GM10266 (cell line): Measurements from ENCODE around the gene YARS2.

Experiments
- DNase-seq: peaks from one replicate; pipeline ENCODE4 v3.0.0; 2012; ENCODE audit errors: extremely low spot score
- TF ChIP-seq, protein P1 (sequence below): IDR thresholded peaks from 2 replicates; pipeline ENCODE4 v1.5.1; 2012; ENCODE audit warnings: mild to moderate bottlenecking, low read depth; ENCODE audit not compliant: control insufficient read depth, insufficient read depth; ENCODE audit errors: missing control alignments

YARS2 gene

DNA sequence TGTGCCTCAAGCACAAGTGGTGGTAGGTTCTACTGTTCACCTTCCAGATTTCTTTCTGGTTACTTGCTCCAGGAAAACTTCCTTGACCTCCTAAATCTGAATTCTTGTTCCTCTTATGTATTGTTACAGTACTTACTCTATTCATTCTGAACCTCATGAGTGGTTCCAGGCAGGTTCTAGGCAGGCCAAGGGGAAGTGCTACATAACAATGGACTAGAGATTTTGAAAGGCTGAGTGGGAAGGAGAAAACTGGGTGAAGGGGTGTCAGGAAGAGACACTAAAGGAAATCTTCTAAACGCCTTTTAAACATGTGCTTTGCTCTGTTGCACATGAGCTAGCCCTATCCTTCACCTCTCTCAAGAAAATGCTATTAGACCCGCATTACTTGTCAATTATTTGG, 1.6 kb downstream of the YARS2 start:
- DNase-seq: no peak
- TF ChIP-seq, protein P1, sequence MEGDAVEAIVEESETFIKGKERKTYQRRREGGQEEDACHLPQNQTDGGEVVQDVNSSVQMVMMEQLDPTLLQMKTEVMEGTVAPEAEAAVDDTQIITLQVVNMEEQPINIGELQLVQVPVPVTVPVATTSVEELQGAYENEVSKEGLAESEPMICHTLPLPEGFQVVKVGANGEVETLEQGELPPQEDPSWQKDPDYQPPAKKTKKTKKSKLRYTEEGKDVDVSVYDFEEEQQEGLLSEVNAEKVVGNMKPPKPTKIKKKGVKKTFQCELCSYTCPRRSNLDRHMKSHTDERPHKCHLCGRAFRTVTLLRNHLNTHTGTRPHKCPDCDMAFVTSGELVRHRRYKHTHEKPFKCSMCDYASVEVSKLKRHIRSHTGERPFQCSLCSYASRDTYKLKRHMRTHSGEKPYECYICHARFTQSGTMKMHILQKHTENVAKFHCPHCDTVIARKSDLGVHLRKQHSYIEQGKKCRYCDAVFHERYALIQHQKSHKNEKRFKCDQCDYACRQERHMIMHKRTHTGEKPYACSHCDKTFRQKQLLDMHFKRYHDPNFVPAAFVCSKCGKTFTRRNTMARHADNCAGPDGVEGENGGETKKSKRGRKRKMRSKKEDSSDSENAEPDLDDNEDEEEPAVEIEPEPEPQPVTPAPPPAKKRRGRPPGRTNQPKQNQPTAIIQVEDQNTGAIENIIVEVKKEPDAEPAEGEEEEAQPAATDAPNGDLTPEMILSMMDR: no peak

DNA sequence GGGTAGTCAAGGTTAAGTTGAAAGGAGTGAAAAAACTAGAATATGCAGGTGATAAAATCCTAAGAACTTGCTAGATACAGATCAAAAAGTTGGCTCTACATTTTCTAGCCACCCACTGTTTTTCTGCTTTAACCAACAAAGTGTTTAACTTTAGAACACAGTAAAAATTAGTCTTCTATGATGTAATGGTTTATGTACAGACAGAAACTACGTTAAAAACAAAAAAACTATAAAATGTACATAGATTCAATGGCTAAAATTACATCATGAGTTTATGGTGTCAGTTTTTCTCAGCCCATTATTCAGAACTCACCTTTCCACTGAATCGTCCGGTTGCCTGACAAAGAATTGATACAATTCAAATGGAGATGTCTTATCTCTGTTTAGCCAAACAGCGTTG, 2.1 kb downstream of the YARS2 start:
- TF ChIP-seq, protein P1: no peak
- no peak for DNase-seq

DNA sequence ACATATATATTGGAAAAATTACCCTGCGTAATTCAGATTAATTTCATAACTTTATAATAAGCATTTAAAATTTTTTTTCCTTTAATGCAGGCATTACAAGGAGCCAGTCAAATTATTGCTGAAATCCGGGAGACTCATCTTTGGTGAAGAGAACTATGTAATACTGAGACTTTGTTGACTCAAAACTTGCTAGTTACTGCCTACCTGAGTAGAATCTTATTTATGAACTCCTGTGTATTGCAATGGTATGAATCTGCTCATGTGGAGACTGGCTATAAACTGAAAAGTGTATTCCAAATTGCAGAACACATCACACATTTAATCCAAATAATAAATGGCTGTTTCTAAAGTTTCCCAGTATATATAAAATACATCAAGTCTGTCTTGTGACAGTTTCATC, 12.4 kb downstream of the YARS2 start:
- TF ChIP-seq, protein P1: no peak
- no peak for DNase-seq

DNA sequence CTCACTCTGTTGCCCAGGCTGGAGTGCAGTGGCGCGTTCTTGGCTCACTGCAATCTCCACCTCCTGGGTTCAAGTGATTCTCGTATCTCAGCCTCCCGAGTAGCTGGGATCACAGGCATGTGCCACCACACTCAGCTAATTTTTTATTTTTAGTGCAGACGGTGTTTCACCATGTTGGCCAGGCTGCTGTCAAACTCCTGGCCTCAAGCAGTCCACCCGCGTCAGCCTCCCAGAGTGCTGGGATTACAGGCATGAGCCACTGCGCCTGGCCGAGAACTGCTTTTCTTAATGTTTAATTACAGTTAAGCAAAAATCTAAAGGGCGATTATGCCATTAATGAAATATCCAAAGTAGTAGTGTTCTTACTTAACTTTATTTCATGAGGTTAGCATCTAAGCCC, 13.6 kb downstream of the YARS2 start:
- DNase-seq: no peak
- TF ChIP-seq, protein P1: no peak

DNA sequence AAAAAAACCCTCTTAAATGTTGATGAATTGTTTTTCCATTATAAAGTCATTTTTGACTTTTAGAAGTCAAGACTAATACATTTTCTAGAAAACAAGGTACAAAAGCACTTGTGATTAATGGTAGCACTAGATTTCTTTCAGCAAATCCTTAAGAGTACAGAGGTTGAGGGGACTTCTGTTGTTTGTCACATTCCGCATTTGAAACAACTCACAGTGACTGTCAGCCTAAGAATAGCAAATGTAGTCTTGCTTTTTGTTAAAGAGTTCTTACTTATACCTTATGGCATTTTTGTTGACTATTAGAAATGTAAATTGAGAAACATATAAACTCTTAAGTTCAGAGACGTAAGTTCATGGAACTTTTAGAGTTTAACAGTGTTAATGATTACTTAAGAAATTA, 16.4 kb downstream of the YARS2 start:
- TF ChIP-seq, protein P1: no peak
- DNase-seq: no peak

DNA sequence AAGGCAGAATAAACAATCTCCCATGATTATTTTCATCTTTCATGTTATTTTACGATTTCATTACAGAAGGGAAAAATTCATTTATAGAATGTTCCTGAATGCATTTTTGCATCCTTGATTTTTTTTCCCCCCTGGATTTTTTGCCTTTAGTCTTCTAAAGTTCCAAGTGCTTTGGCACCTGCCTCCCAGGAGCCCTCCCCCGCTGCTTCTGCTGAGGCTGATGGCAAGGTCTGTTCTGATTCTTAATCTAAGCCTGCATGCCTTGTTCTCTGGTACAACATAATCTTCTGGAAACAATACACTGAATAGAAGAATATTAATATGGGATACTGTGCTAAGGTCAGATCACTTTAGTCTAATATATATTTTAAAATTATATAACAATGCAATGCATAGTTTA, 18.0 kb downstream of the YARS2 start:
- no peak for DNase-seq

DNA sequence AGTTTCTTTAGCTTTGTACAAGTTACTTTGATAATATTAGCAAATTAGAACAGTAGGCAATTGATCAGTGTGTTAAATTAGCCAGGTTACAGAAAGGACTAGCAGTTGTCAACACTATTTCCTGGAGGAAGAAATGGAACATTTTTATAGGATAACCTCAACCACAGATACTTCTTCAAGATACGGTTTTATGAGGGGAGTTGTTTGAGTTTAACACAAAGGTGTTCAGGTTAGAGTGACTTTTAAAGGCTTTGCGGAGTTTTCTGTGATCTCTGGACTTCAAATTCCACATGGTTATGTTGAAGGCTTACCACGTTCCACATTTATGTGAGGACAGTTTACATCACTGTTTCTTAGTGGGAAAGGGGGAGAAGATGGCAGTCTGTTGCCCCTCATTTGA, 19.3 kb downstream of the YARS2 start:
- TF ChIP-seq, protein P1: no peak
- DNase-seq: no peak

More for the DNA sequence above, 18.0 kb downstream of the YARS2 start:
- TF ChIP-seq, protein P1: no peak
